Mesenchymal stem cell (in vitro differentiated cells and primary cell): ENCODE measurements around the gene UFD1.

Source experiments
- DNase-seq: peaks from one replicate; pipeline ENCODE4 v3.0.0-alpha.2; 2013
- H2AFZ ChIP-seq: one replicate; pipeline ENCODE4 v1.6.1; 2013; ENCODE audit warnings: low read depth, mild to moderate bottlenecking, control low read depth, inconsistent platforms, low read length, moderate library complexity
- H2AK5ac ChIP-seq: 2 replicates; pipeline ENCODE4 v1.6.1; 2013; ENCODE audit warnings: low read length, moderate library complexity, mild to moderate bottlenecking, inconsistent platforms; ENCODE audit not compliant: severe bottlenecking
- H2BK120ac ChIP-seq: one replicate; pipeline ENCODE4 v1.6.1; 2013; ENCODE audit warnings: low read depth, mild to moderate bottlenecking, inconsistent platforms, low read length, moderate library complexity
- H2BK12ac ChIP-seq, 2 experiments: one replicate each; pipeline ENCODE4 v1.6.1; 2013; ENCODE audit warnings: inconsistent platforms in 2 of 2, low read length in 2 of 2, mild to moderate bottlenecking in 2 of 2, moderate library complexity in 2 of 2, control low read depth in 1 of 2
- H2BK15ac ChIP-seq: one replicate; pipeline ENCODE4 v1.6.1; 2013; ENCODE audit warnings: mild to moderate bottlenecking, low read depth, inconsistent platforms; ENCODE audit not compliant: poor library complexity, severe bottlenecking
- H2BK5ac ChIP-seq: 2 replicates; pipeline ENCODE4 v1.6.1; 2013; ENCODE audit warnings: low read depth, mild to moderate bottlenecking, low read length, control low read depth, inconsistent platforms; ENCODE audit not compliant: poor library complexity, severe bottlenecking
- H3K14ac ChIP-seq, 2 experiments: one replicate each; pipeline ENCODE4 v1.6.1; 2013; ENCODE audit warnings: inconsistent platforms in 2 of 2, low read length in 2 of 2, control low read depth in 1 of 2, mild to moderate bottlenecking in 1 of 2, moderate library complexity in 1 of 2
- H3K18ac ChIP-seq, 2 experiments: one replicate each; pipeline ENCODE4 v1.6.1; 2013; ENCODE audit warnings: inconsistent platforms in 2 of 2, low read length in 2 of 2, control low read depth in 1 of 2, low read depth in 1 of 2, mild to moderate bottlenecking in 1 of 2
- H3K23ac ChIP-seq, 2 experiments: one replicate each; pipeline ENCODE4 v1.6.1; 2013; ENCODE audit warnings: inconsistent platforms in 2 of 2, low read length in 2 of 2, mild to moderate bottlenecking in 2 of 2, moderate library complexity in 2 of 2, control low read depth in 1 of 2
- H3K27ac ChIP-seq: 2 replicates; pipeline ENCODE4 v1.5.1; 2013; ENCODE audit warnings: mild to moderate bottlenecking, moderate library complexity, low read length, control low read depth, inconsistent platforms; ENCODE audit not compliant: poor library complexity, severe bottlenecking
- H3K27me3 ChIP-seq, 2 experiments: 2 replicates each; pipeline versions ENCODE4 v1.6.1 to v1.7.0; 2013; ENCODE audit warnings: low read length in 2 of 2, mild to moderate bottlenecking in 2 of 2, moderate library complexity in 2 of 2, control low read depth in 1 of 2, inconsistent platforms in 1 of 2; ENCODE audit not compliant: control insufficient read depth in 1 of 2, insufficient read depth in 1 of 2
- H3K36me3 ChIP-seq, 2 experiments: 2 replicates each; pipeline versions ENCODE4 v1.6.1 to v1.7.0; 2013; ENCODE audit warnings: low read length in 2 of 2, control low read depth in 1 of 2, inconsistent platforms in 1 of 2, low read depth in 1 of 2, mild to moderate bottlenecking in 1 of 2; ENCODE audit not compliant: insufficient read depth in 2 of 2, control insufficient read depth in 1 of 2
- H3K4ac ChIP-seq, 2 experiments: one replicate each; pipeline ENCODE4 v1.6.1; 2013; ENCODE audit warnings: inconsistent platforms in 2 of 2, low read length in 2 of 2, mild to moderate bottlenecking in 2 of 2, moderate library complexity in 2 of 2, control low read depth in 1 of 2, low read depth in 1 of 2
- H3K4me1 ChIP-seq: 2 replicates; pipeline ENCODE4 v1.6.1; 2013; ENCODE audit warnings: low read depth, low read length, control low read depth; ENCODE audit not compliant: control insufficient read depth, insufficient read depth
- H3K4me2 ChIP-seq: 2 replicates; pipeline ENCODE4 v1.6.1; 2013; ENCODE audit warnings: low read length, mild to moderate bottlenecking, inconsistent platforms; ENCODE audit not compliant: poor library complexity, severe bottlenecking
- H3K4me3 ChIP-seq, 2 experiments: 2 replicates each; pipeline versions ENCODE4 v1.5.1 to v1.7.0; 2013; ENCODE audit warnings: low read length in 2 of 2, mild to moderate bottlenecking in 2 of 2, control low read depth in 1 of 2, low read depth in 1 of 2; ENCODE audit not compliant: insufficient read depth in 1 of 2
- H3K79me1 ChIP-seq: replicated peaks from 2 replicates; pipeline ENCODE4 v1.6.1; 2013; ENCODE audit warnings: mild to moderate bottlenecking, control low read depth, low read length, inconsistent platforms; ENCODE audit not compliant: poor library complexity, severe bottlenecking
- H3K9ac ChIP-seq: 2 replicates; pipeline ENCODE4 v1.7.0; 2013; ENCODE audit warnings: mild to moderate bottlenecking, low read length, moderate library complexity
- H3K9me3 ChIP-seq: 2 replicates; pipeline ENCODE4 v1.7.0; 2013; ENCODE audit warnings: mild to moderate bottlenecking, low read length; ENCODE audit not compliant: control insufficient read depth
- H4K8ac ChIP-seq: one replicate; pipeline ENCODE4 v1.6.1; 2013; ENCODE audit warnings: inconsistent platforms, mild to moderate bottlenecking, low read length, moderate library complexity
- H4K91ac ChIP-seq: one replicate; pipeline ENCODE4 v1.6.1; 2013; ENCODE audit warnings: mild to moderate bottlenecking, low read length, inconsistent platforms
- WGBS: methylation state at CpG from one replicate; pipeline ENCODE4 v1.1.7; 2013; ENCODE audit warnings: mixed read lengths; 5-methylcytosine and 5-hydroxymethylcytosine counted together

The UFD1 gene

GRCh38 chr22:19419086-19419463 lies 59.9 kb downstream of the UFD1 start:
- Histone ChIP-seq H2BK12ac (no peak overlapping the region), H3K27ac (no peak overlapping the region), H2BK15ac (no peak overlapping the region), H3K14ac (no peak overlapping the region), H4K8ac (no peak overlapping the region), H3K23ac (no peak overlapping the region), H3K4me1 (peaks cover 11% of the 10 kb centered on the region), H3K79me1 (peaks cover 12% of the 10 kb centered on the region), H2BK5ac (no peak overlapping the region), H4K91ac (no peak overlapping the region), H3K9ac (no peak overlapping the region), H3K9me3 (no peaks in the 10 kb centered on the region), H3K4ac (no peak overlapping the region), H2BK120ac (no peak overlapping the region), H3K4me2 (no peak overlapping the region), H2AFZ (no peak overlapping the region), H3K36me3 (no peaks in the 10 kb centered on the region), H2AK5ac (no peak overlapping the region), H3K4me3 (no peak overlapping the region), H3K18ac (no peak overlapping the region), H3K27me3 (no peaks in the 10 kb centered on the region)
- WGBS = 97% methylated on average over 5 of the region's 5 CpGs
- no peak for DNase-seq

GRCh38 chr22:19412923-19413322 lies 66.1 kb downstream of the UFD1 start:
- H3K27ac ChIP-seq = no peak overlapping the region
- no peak overlapping the region for H2BK15ac ChIP-seq
- DNase-seq = no peak
- H3K4me2 ChIP-seq = no peak overlapping the region
- H3K9me3 ChIP-seq = no peaks in the 10 kb centered on the region
- WGBS = 94% methylated on average over 4 of the region's 4 CpGs
- H2AFZ ChIP-seq = no peak overlapping the region
- H3K4ac ChIP-seq = no peak overlapping the region
- H3K4me3 ChIP-seq = no peak overlapping the region
- peaks cover 4% of the 10 kb centered on the region for H3K4me1 ChIP-seq
- no peak overlapping the region for H2BK120ac ChIP-seq
- no peaks in the 10 kb centered on the region for H3K27me3 ChIP-seq
- H3K14ac ChIP-seq = no peak overlapping the region
- no peak overlapping the region for H4K8ac ChIP-seq
- no peak overlapping the region for H3K9ac ChIP-seq
- H3K36me3 ChIP-seq = peaks cover 12 to 26% of the 10 kb centered on the region in 2 experiments
- H2AK5ac ChIP-seq = no peak overlapping the region
- H2BK5ac ChIP-seq = no peak overlapping the region
- H3K79me1 ChIP-seq = peaks cover 45% of the 10 kb centered on the region
- H3K23ac ChIP-seq = no peak overlapping the region
- no peak overlapping the region for H3K18ac ChIP-seq
- H4K91ac ChIP-seq = no peak overlapping the region
- no peak overlapping the region for H2BK12ac ChIP-seq

GRCh38 chr22:19412478-19412877 lies 66.5 kb downstream of the UFD1 start:
- H2BK15ac ChIP-seq = no peak overlapping the region
- no peak overlapping the region for H4K8ac ChIP-seq
- H2BK120ac ChIP-seq = no peak overlapping the region
- H3K9me3 ChIP-seq = no peaks in the 10 kb centered on the region
- H2BK5ac ChIP-seq = no peak overlapping the region
- no peak overlapping the region for H3K4ac ChIP-seq
- no peak for DNase-seq
- H3K36me3 ChIP-seq = peaks cover 16 to 30% of the 10 kb centered on the region in 2 experiments
- H3K9ac ChIP-seq = no peak overlapping the region
- H3K4me2 ChIP-seq = no peak overlapping the region
- no peak overlapping the region for H4K91ac ChIP-seq
- no peak overlapping the region for H3K4me3 ChIP-seq
- H3K23ac ChIP-seq = no peak overlapping the region
- H3K27ac ChIP-seq = no peak overlapping the region
- H2AFZ ChIP-seq = no peak overlapping the region
- 93% methylated on average over 4 of the region's 4 CpGs for WGBS
- peaks cover 4% of the 10 kb centered on the region for H3K4me1 ChIP-seq
- H3K79me1 ChIP-seq = peaks cover 48% of the 10 kb centered on the region
- no peak overlapping the region for H2BK12ac ChIP-seq
- H2AK5ac ChIP-seq = no peak overlapping the region
- no peak overlapping the region for H3K14ac ChIP-seq
- H3K18ac ChIP-seq = no peak overlapping the region
- no peaks in the 10 kb centered on the region for H3K27me3 ChIP-seq

GRCh38 chr22:19411690-19412045 lies 67.3 kb downstream of the UFD1 start:
- Histone ChIP-seq H3K9me3 (no peaks in the 10 kb centered on the region), H3K4me2 (no peak overlapping the region)
- 100% methylated on average over 1 of the region's 1 CpG for WGBS

More at GRCh38 chr22:19411690-19412045, 67.3 kb downstream of the UFD1 start:
- no peak overlapping the region for H4K8ac ChIP-seq
- H4K91ac ChIP-seq = no peak overlapping the region
- H2BK15ac ChIP-seq = no peak overlapping the region
- H3K23ac ChIP-seq = no peak overlapping the region
- no peak overlapping the region for H2AK5ac ChIP-seq
- H3K79me1 ChIP-seq = peaks cover 49% of the 10 kb centered on the region
- H2BK5ac ChIP-seq = no peak overlapping the region
- no peak for DNase-seq
- H3K4me1 ChIP-seq = peaks cover 4% of the 10 kb centered on the region
- no peak overlapping the region for H3K14ac ChIP-seq
- H3K36me3 ChIP-seq = peaks cover 19 to 38% of the 10 kb centered on the region in 2 experiments
- no peak overlapping the region for H3K4me3 ChIP-seq
- no peak overlapping the region for H2AFZ ChIP-seq
- no peak overlapping the region for H3K18ac ChIP-seq
- H3K27me3 ChIP-seq = no peaks in the 10 kb centered on the region
- H3K4ac ChIP-seq = no peak overlapping the region
- no peak overlapping the region for H3K27ac ChIP-seq
- H2BK120ac ChIP-seq = no peak overlapping the region
- H3K9ac ChIP-seq = no peak overlapping the region
- no peak overlapping the region for H2BK12ac ChIP-seq
